Body of pancreas (tissue), 4 donors: ENCODE results near the gene STX18.

Source experiments
- CTCF ChIP-seq, 7 experiments: fragments of 450-650 bp in 4 of 7; fragments of 200-600 bp in 3 of 7; sonication (generic) in 3 of 7; IDR thresholded peaks; one replicate each; pipeline ENCODE4 v1.5.1; 2016 to 2019; ENCODE audit warnings: antibody characterized with exemption in 7 of 7
- POLR2A ChIP-seq, 3 donors: fragments of 450-650 bp; IDR thresholded peaks; one replicate each; pipeline ENCODE4 v1.6.1; 2016; ENCODE audit warnings: antibody characterized with exemption in 3 of 3, mild to moderate bottlenecking in 2 of 3

GRCh38 chr4:4420421-4420820 is 121.4 kb downstream of the STX18 start:
- no peak for TF ChIP-seq CTCF (IDR thresholded peaks at IDR 0.05)
- TF ChIP-seq POLR2A (IDR thresholded peaks at IDR 0.05): no peak
